Dendritic cell treated with granulocyte-macrophage colony-stimulating factor and Interleukin-4, amounts not matched to agents 40 ng/mL and 50 ng/mL, for 4 days (primary cell): Measurements from ENCODE around the gene ASTN2.

Experiments
- H3K27ac Mint-ChIP-seq: one replicate; pipeline ENCODE4 v1.8.0; 2022; ENCODE audit warnings: mild to moderate bottlenecking, mixed read lengths
- H3K27me3 Mint-ChIP-seq: one replicate; pipeline ENCODE4 v1.8.0; 2022; ENCODE audit warnings: mild to moderate bottlenecking, mixed read lengths
- H3K36me3 Mint-ChIP-seq: one replicate; pipeline ENCODE4 v1.8.0; 2022; ENCODE audit warnings: low read depth, mixed read lengths
- H3K4me1 Mint-ChIP-seq: one replicate; pipeline ENCODE4 v1.8.0; 2022; ENCODE audit warnings: low read depth, mixed read lengths
- H3K4me3 Mint-ChIP-seq: one replicate; pipeline ENCODE4 v1.8.0; 2022; ENCODE audit warnings: mild to moderate bottlenecking, moderate library complexity, mixed read lengths
- H3K9me3 Mint-ChIP-seq: one replicate; pipeline ENCODE4 v1.8.0; 2022; ENCODE audit warnings: mixed read lengths
- intact Hi-C: fragments of 100-400 bp; cut with micrococcal nuclease; formaldehyde crosslinking; loops from one replicate; pipeline ENCODE4 v1.15.0; 2022

ASTN2 gene

DNA sequence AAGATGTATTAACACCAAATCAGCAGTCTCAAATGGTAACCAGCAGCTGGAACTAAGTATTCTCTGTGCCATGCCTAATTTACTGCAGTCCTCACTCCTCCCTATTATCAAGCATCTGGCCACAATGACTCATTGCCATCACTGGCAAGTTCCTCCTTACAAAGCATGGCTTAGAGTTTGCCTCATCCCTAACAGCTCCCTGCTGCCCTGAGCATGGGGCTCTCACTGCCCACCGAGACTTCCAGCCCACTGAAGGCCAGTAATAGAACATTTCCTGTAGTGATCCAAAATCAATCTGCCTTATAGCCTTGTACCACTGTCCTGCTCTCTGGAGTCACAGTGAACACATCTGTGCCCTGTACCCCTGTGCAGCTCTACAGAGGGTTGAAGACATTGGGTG lies 939.7 kb downstream of the ASTN2 start:
- no peaks in the 10 kb centered on the region for H3K36me3 Mint-ChIP-seq
- H3K4me3 Mint-ChIP-seq = no peak overlapping the region
- no peak overlapping the region for H3K27ac Mint-ChIP-seq
- intact Hi-C loops = no loop called here
- no peaks in the 10 kb centered on the region for H3K27me3 Mint-ChIP-seq
- peaks cover 5% of the 10 kb centered on the region for H3K4me1 Mint-ChIP-seq
- H3K9me3 Mint-ChIP-seq = no peaks in the 10 kb centered on the region

DNA sequence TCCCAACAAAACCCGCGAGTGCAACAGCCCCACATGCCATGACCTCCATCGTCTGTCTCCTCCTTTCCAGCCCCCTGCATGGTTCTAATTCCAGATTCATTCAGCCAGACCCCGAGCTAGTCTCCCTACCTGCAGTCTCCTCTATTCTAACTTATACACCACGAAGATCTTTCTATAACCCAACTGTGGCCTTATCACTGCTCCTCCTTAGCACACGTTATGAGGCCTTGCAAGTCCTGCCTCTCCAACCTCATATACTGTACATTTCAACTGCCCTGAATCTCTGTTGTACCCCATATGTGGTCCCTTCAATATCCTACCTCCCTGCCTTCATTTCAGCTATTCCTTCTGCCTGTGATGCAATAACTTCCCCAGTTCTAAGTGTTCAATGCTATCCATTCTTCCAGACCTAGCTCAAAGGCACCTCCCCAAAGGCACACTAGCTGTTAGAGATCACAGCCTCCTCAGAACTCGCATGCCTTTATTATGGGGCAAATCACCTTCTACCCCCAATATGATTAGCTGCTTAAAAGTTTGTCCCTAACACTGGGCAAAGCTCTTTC lies 942.8 kb downstream of the ASTN2 start:
- no peaks in the 10 kb centered on the region for H3K27me3 Mint-ChIP-seq
- intact Hi-C loops = no loop called here
- H3K36me3 Mint-ChIP-seq = no peaks in the 10 kb centered on the region
- H3K4me3 Mint-ChIP-seq = no peak overlapping the region
- no peaks in the 10 kb centered on the region for H3K4me1 Mint-ChIP-seq
- no peak overlapping the region for H3K27ac Mint-ChIP-seq
- H3K9me3 Mint-ChIP-seq = no peaks in the 10 kb centered on the region

DNA sequence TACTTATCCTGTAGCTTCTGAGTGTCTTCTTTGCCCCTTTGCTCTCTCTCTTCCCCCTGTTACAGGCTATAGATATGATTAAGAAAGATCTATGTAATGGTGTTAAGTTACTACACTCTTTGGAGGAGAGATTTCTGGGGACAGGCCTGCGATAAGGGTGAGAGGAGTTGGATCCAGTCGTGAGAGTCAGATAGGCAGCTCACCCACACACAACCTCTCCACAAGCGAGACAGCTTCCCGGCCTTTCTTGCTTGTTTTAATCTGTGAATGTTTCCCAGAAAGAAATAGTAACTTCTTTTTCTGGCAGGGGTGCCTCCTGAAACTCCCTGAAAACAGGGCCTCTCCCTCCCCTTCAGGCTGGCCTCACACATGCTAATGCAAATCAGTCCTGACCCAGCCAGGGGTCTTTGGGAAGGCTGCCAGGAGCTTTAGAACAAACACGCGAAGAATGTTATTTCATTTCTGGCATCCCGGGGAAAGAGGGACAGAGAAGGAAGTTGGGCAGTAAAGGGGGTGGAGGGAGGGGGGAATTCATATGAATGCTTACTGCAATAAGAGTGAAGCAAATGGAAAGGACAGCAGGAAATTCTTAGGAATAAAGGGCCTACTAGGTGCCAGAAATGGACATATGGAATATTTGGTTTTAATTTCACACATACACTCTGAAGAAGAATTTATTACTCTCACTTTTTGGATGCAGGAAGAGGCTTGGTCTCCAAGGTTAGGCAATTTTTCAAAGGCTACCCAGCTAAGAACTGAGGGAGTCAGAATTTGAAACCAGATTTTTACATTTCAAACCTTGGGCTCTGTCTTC lies 943.6 kb downstream of the ASTN2 start:
- Mint-ChIP-seq H3K27ac (no peak overlapping the region), H3K36me3 (no peaks in the 10 kb centered on the region), H3K9me3 (no peaks in the 10 kb centered on the region), H3K4me3 (no peak overlapping the region), H3K4me1 (no peaks in the 10 kb centered on the region), H3K27me3 (no peaks in the 10 kb centered on the region)
- intact Hi-C loops = no loop called here

- Mint-ChIP-seq H3K27ac (no peak overlapping the region), H3K36me3 (no peaks in the 10 kb centered on the region)
Measured at GRCh38 chr9:116468793-116469527, 945.9 kb downstream of the ASTN2 start.

GRCh38 chr9:116468369-116468768 lies 946.5 kb downstream of the ASTN2 start:
- Mint-ChIP-seq H3K27ac (no peak overlapping the region), H3K36me3 (no peaks in the 10 kb centered on the region), H3K4me1 (no peaks in the 10 kb centered on the region), H3K4me3 (no peak overlapping the region), H3K27me3 (no peaks in the 10 kb centered on the region), H3K9me3 (no peaks in the 10 kb centered on the region)
- intact Hi-C loops = no loop called here

More at GRCh38 chr9:116468793-116469527, 945.9 kb downstream of the ASTN2 start:
- intact Hi-C loops = no loop called here
- no peaks in the 10 kb centered on the region for H3K27me3 Mint-ChIP-seq
- no peaks in the 10 kb centered on the region for H3K9me3 Mint-ChIP-seq
- H3K4me3 Mint-ChIP-seq = no peak overlapping the region
- no peaks in the 10 kb centered on the region for H3K4me1 Mint-ChIP-seq

GRCh38 chr9:116467740-116468351 lies 947.0 kb downstream of the ASTN2 start:
- Mint-ChIP-seq H3K27ac (no peak overlapping the region), H3K4me1 (no peaks in the 10 kb centered on the region), H3K9me3 (no peaks in the 10 kb centered on the region), H3K27me3 (no peaks in the 10 kb centered on the region), H3K4me3 (no peak overlapping the region), H3K36me3 (no peaks in the 10 kb centered on the region)
- intact Hi-C loops = no loop called here

GRCh38 chr9:116466271-116467235 lies 948.3 kb downstream of the ASTN2 start:
- no peaks in the 10 kb centered on the region for H3K4me1 Mint-ChIP-seq

GRCh38 chr9:116465576-116466270 lies 949.1 kb downstream of the ASTN2 start:
- no peaks in the 10 kb centered on the region for H3K9me3 Mint-ChIP-seq
- H3K36me3 Mint-ChIP-seq = no peaks in the 10 kb centered on the region
- H3K27me3 Mint-ChIP-seq = no peaks in the 10 kb centered on the region
- intact Hi-C loops = no loop called here
- H3K4me1 Mint-ChIP-seq = no peaks in the 10 kb centered on the region
- no peak overlapping the region for H3K4me3 Mint-ChIP-seq
- no peak overlapping the region for H3K27ac Mint-ChIP-seq

More at GRCh38 chr9:116466271-116467235, 948.3 kb downstream of the ASTN2 start:
- Mint-ChIP-seq H3K36me3 (no peaks in the 10 kb centered on the region), H3K27ac (no peak overlapping the region), H3K9me3 (no peaks in the 10 kb centered on the region), H3K27me3 (no peaks in the 10 kb centered on the region), H3K4me3 (no peak overlapping the region)
- intact Hi-C loops = no loop called here

DNA sequence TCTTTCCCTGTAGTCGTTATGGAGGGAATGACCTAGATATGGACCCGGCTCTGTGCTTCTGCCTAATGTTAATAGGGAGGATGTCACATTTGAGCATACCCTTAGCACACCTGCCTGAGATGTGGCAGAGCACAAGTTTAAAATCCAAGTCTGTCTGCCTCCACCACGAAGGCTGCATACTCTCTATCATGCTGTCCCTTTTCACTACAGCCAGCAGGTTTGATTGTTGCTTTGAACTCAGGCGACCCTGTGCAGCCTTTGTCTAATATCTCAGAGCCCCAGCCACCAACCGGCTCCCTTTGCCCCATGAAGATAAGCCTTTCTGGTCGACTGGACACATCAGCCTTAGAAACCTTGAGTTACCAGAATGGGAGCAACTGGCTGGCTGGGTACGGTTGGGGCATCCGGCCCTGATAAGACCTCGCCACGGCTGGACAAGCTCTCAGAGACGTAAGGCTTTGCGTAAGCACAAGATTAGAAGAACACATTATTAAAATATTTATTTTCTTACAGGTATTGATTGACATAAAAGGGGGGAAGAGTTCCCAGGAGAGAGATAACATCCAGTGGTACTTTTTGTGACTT lies 949.8 kb downstream of the ASTN2 start:
- no peaks in the 10 kb centered on the region for H3K4me1 Mint-ChIP-seq
- H3K9me3 Mint-ChIP-seq = no peaks in the 10 kb centered on the region
- H3K27me3 Mint-ChIP-seq = no peaks in the 10 kb centered on the region
- no peak overlapping the region for H3K27ac Mint-ChIP-seq
- H3K36me3 Mint-ChIP-seq = no peaks in the 10 kb centered on the region
- H3K4me3 Mint-ChIP-seq = no peak overlapping the region
- intact Hi-C loops = no loop called here

DNA sequence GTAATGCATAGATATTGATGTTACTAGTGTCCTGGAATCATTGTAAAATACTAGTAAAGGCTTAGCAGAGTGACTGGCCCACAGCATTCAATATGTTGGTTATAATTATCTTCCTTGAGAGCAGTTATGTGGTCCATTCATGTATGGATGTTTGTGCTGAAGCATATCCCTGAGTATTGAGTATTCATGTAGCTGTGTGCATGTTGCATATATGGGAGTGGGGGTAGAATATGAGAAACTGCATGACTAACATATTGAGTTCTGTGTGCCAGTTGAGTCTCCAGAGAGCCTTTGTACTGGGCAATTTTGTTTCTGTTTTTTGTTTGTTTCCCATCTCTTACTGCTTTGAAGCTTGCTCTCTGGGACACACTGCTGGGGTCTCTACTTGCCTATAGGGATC lies 950.4 kb downstream of the ASTN2 start:
- H3K4me3 Mint-ChIP-seq = no peak overlapping the region
- intact Hi-C loops = no loop called here
- no peaks in the 10 kb centered on the region for H3K9me3 Mint-ChIP-seq
- no peaks in the 10 kb centered on the region for H3K27me3 Mint-ChIP-seq
- H3K4me1 Mint-ChIP-seq = no peaks in the 10 kb centered on the region
- no peaks in the 10 kb centered on the region for H3K36me3 Mint-ChIP-seq
- no peak overlapping the region for H3K27ac Mint-ChIP-seq

DNA sequence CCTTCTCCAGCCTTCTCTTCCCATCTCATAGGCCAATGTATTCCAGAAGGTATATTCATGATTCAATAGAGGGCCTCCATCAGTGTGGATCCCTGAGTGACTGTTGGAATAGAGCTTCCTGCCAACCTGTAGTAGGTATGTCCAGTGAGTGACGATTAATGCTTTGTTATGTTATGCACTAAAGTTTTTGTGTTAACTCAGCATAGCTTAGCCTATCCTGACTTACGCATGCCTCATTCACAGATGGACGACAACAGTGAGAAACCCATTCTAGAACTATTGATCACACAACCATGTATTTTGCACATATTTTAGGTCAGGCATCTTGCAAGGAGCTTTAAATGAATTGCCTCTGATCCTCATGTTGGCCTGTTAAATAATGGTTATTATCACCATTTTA lies 953.2 kb downstream of the ASTN2 start:
- H3K36me3 Mint-ChIP-seq = no peaks in the 10 kb centered on the region
- H3K9me3 Mint-ChIP-seq = peaks cover 8% of the 10 kb centered on the region
- no peak overlapping the region for H3K4me3 Mint-ChIP-seq
- no peak overlapping the region for H3K27ac Mint-ChIP-seq
- no peaks in the 10 kb centered on the region for H3K4me1 Mint-ChIP-seq
- no peaks in the 10 kb centered on the region for H3K27me3 Mint-ChIP-seq
- intact Hi-C loops = no loop called here

- Mint-ChIP-seq H3K4me1 (no peaks in the 10 kb centered on the region), H3K27ac (no peak overlapping the region), H3K4me3 (no peak overlapping the region), H3K36me3 (no peaks in the 10 kb centered on the region), H3K27me3 (no peaks in the 10 kb centered on the region), H3K9me3 (peaks cover 16% of the 10 kb centered on the region)
- intact Hi-C loops = no loop called here
Measured at GRCh38 chr9:116460026-116460425, 954.8 kb downstream of the ASTN2 start.
